Measurements from ENCODE around the gene NEK1. TPM values are rescaled to one million over a fixed set of nuclear protein-coding genes. Genes with fewer than 3 reads are reported as not detected.

Gene NEK1
- total and polyA plus RNA-seq, 2 of the 13 experiments (the other 11 are each of a cell fraction or from before 2014, with no cell fraction given) = 2.9 to 5.4 TPM

DNA sequence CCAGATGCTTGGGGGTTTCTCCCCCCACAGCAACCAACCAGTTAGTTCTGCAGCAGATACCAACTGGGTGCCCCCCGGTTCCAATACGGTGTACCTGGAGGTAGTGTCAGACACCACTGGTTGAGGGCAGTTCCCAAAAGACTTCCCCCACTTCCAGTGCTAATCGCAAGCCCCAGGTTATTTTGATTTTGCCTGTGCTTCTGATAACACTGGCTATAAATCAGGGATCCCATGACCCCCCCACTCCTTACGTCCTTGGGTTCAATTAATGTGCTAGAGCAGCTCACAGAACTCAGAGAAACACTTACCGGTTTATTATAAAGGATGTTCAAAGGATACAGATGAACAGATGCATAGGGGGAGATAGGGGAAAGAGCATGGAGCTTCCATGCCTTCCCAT is 13.5 kb upstream of the NEK1 start:
- Histone ChIP-seq H4K20me1 (ENCODE audit: insufficient read depth, low read length) (no peaks in the 10 kb centered on the region; the same call in 1 of the 2 replicates), H3K36me3 (replicated peaks in 1 of 2; ENCODE audit: control insufficient read depth in 1 of 2, insufficient read depth in 2 of 2, low read length in 2 of 2) (no peaks in the 10 kb centered on the region), H3K9ac (ENCODE audit: insufficient read depth, low read depth, low read length) (no peak overlapping the region), H3K27ac (ENCODE audit: extremely low read length, insufficient read depth, low read length) (no peak overlapping the region), H3K9me3 (ENCODE audit: low read length) (no peaks in the 10 kb centered on the region), H2AFZ (ENCODE audit: low read length) (no peak overlapping the region), H3K4me2 (ENCODE audit: low read depth, low read length) (no peak overlapping the region), H3K4me1 (ENCODE audit: insufficient read depth, low read length) (peaks cover 29% of the 10 kb centered on the region), H3K4me3 (replicated peaks in 1 of 3; ENCODE audit: insufficient read depth in 1 of 3, low read depth in 2 of 3, low read length in 3 of 3) (no peak overlapping the region), H3K27me3 (ENCODE audit: control insufficient read depth in 1 of 2, insufficient read depth in 2 of 2, low read length in 2 of 2) (no peaks in the 10 kb centered on the region), H3K79me2 (ENCODE audit: insufficient read depth, low read length) (peaks cover 72% of the 10 kb centered on the region)
- ATAC-seq = no peak
- ChIA-PET CTCF (ENCODE audit: low intra/inter-chr PET ratio, low total read pairs) (no interaction called here), POLR2A (interaction anchor here (1.1 kb wide), 1 partner anchor 34 kb away, joined by 3 read pairs; no protein-coding TSS in a partner anchor)
- no peak for FAIRE-seq
- 93% methylated on average over 5 of the region's 5 CpGs for whole genome bisulfite sequencing (ENCODE audit: low lambda C conversion rate)
- in situ Hi-C loops (cut with HindIII; ENCODE audit: extremely low pct_ligation_motif_present, low pct_unique_long_range_greater_than_20kb) (no loop called here), intact Hi-C loops (cut with micrococcal nuclease; ENCODE audit: unreplicated experiment) (no loop called here)
- no TSS peak for BruUV-seq (replicated peaks)
- DNase-seq (ENCODE audit: low spot score) = no peak
- no peak for TF ChIP-seq CBX5 (CRISPR knock-in tag; IDR thresholded peaks at IDR 0.05; ENCODE audit: borderline replicate concordance)
- TF ChIP-seq MAZ (IDR thresholded peaks at IDR 0.05; ENCODE audit: borderline replicate concordance, low read depth, low read length) = no peak
- no peak for TF ChIP-seq MAZ (CRISPR knock-in tag; IDR thresholded peaks at IDR 0.05; ENCODE audit: low read depth)
- no peak for TF ChIP-seq ZNF451 (CRISPR knock-in tag; IDR thresholded peaks at IDR 0.05)
- no peak for TF ChIP-seq ARNT2 (CRISPR knock-in tag; IDR thresholded peaks at IDR 0.05; ENCODE audit: low read depth)
- no peak for TF ChIP-seq ZNF343 (CRISPR knock-in tag; IDR thresholded peaks at IDR 0.05)
- no peak for TF ChIP-seq CHD4 (IDR thresholded peaks at IDR 0.05; ENCODE audit: borderline replicate concordance, low read length)
- no peak for TF ChIP-seq ZNF652 (CRISPR knock-in tag; IDR thresholded peaks at IDR 0.05; ENCODE audit: borderline replicate concordance, low read depth)
- no peak for TF ChIP-seq CREM (IDR thresholded peaks at IDR 0.05)
- TF ChIP-seq CREM (CRISPR knock-in tag; IDR thresholded peaks at IDR 0.05) = no peak
- no peak for TF ChIP-seq ELF3 (CRISPR knock-in tag; IDR thresholded peaks at IDR 0.05)
- TF ChIP-seq, protein P1, sequence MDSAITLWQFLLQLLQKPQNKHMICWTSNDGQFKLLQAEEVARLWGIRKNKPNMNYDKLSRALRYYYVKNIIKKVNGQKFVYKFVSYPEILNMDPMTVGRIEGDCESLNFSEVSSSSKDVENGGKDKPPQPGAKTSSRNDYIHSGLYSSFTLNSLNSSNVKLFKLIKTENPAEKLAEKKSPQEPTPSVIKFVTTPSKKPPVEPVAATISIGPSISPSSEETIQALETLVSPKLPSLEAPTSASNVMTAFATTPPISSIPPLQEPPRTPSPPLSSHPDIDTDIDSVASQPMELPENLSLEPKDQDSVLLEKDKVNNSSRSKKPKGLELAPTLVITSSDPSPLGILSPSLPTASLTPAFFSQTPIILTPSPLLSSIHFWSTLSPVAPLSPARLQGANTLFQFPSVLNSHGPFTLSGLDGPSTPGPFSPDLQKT (CRISPR knock-in tag; IDR thresholded peaks at IDR 0.05; ENCODE audit: borderline replicate concordance) = no peak
- no peak for TF ChIP-seq ZNF547 (CRISPR knock-in tag; IDR thresholded peaks at IDR 0.05)
- TF ChIP-seq, protein P2, sequence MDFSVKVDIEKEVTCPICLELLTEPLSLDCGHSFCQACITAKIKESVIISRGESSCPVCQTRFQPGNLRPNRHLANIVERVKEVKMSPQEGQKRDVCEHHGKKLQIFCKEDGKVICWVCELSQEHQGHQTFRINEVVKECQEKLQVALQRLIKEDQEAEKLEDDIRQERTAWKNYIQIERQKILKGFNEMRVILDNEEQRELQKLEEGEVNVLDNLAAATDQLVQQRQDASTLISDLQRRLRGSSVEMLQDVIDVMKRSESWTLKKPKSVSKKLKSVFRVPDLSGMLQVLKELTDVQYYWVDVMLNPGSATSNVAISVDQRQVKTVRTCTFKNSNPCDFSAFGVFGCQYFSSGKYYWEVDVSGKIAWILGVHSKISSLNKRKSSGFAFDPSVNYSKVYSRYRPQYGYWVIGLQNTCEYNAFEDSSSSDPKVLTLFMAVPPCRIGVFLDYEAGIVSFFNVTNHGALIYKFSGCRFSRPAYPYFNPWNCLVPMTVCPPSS (IDR thresholded peaks at IDR 0.05) = no peak
- TF ChIP-seq, protein P3, sequence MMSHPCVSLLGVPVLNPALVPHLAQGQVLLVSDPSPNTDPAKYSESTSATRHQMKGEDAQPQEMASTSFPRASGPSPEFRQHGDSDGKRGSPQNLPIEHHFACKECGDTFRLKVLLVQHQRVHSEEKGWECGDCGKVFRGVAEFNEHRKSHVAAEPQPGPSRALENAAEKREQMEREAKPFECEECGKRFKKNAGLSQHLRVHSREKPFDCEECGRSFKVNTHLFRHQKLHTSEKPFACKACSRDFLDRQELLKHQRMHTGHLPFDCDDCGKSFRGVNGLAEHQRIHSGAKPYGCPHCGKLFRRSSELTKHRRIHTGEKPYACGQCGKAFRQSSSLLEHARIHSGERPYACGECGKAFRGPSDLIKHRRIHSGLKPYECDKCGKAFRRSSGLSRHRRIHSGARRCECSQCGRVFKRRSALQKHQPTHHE (CRISPR knock-in tag; IDR thresholded peaks at IDR 0.05; ENCODE audit: borderline replicate concordance) = no peak
- TF ChIP-seq, protein P4, sequence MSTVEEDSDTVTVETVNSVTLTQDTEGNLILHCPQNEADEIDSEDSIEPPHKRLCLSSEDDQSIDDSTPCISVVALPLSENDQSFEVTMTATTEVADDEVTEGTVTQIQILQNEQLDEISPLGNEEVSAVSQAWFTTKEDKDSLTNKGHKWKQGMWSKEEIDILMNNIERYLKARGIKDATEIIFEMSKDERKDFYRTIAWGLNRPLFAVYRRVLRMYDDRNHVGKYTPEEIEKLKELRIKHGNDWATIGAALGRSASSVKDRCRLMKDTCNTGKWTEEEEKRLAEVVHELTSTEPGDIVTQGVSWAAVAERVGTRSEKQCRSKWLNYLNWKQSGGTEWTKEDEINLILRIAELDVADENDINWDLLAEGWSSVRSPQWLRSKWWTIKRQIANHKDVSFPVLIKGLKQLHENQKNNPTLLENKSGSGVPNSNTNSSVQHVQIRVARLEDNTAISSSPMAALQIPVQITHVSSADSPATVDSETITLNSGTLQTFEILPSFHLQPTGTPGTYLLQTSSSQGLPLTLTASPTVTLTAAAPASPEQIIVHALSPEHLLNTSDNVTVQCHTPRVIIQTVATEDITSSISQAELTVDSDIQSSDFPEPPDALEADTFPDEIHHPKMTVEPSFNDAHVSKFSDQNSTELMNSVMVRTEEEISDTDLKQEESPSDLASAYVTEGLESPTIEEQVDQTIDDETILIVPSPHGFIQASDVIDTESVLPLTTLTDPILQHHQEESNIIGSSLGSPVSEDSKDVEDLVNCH (CRISPR knock-in tag; IDR thresholded peaks at IDR 0.05) = no peak

All from HepG2 (cell line).